ENCODE data around the gene SORCS2.

DNA sequence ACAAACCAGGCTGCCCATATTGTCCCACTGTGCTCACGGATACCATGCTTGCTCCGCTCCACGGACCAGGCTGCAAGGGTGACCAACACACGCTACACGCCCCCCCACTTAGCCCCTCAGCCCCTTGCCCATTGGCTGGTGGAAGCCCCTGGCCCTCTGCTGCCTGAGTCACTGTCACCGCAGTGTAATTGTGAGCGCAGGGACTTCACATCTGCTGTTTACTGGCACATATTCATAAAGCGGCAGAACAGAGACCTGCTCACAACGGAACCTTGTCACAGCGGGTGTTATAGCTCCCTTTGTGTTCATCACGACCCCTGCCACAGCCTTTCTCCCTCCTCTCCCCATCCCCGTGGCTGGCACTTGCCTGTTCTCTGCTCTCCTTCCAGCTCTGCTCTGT lies 158.7 kb downstream of the SORCS2 start:
- TF ChIP-seq, protein P1, sequence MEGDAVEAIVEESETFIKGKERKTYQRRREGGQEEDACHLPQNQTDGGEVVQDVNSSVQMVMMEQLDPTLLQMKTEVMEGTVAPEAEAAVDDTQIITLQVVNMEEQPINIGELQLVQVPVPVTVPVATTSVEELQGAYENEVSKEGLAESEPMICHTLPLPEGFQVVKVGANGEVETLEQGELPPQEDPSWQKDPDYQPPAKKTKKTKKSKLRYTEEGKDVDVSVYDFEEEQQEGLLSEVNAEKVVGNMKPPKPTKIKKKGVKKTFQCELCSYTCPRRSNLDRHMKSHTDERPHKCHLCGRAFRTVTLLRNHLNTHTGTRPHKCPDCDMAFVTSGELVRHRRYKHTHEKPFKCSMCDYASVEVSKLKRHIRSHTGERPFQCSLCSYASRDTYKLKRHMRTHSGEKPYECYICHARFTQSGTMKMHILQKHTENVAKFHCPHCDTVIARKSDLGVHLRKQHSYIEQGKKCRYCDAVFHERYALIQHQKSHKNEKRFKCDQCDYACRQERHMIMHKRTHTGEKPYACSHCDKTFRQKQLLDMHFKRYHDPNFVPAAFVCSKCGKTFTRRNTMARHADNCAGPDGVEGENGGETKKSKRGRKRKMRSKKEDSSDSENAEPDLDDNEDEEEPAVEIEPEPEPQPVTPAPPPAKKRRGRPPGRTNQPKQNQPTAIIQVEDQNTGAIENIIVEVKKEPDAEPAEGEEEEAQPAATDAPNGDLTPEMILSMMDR (IDR thresholded peaks at IDR 0.05), result no peak
- no peak for TF ChIP-seq EZH2 (IDR thresholded peaks at IDR 0.05)

Data from neural progenitor cell (in vitro differentiated cells).